Motor neuron (in vitro differentiated cells): ENCODE measurements around the gene OR51G1. TPM values are rescaled to one million over a fixed set of nuclear protein-coding genes. Genes with fewer than 3 reads are reported as not detected.
"Not testable (repeated sequence)": the region's sequence is repeated elsewhere in the genome, so short reads cannot be mapped to it uniquely, and the experiment has no call there.

Source experiments
- ATAC-seq, 8 experiments: fragments of 200-7000 bp; cut with Tn5 transposase; replicated peaks in 6 of 8; 2 replicates each; pipeline ENCODE4 v1.8.0; 2021; ENCODE audit warnings: mild to moderate bottlenecking in 8 of 8, moderate library complexity in 8 of 8
- H3K27ac ChIP-seq, 2 donors: fragments of 250-450 bp; sonication (Bioruptor Pico); 2 replicates each; pipeline ENCODE4 v1.9.0; 2021; ENCODE audit warnings: antibody characterized with exemption in 2 of 2, mild to moderate bottlenecking in 2 of 2, moderate library complexity in 1 of 2
- H3K4me1 ChIP-seq, 2 donors: fragments of 250-450 bp; sonication (Bioruptor Pico); replicated peaks in 1 of 2; 2 replicates each; pipeline ENCODE4 v1.6.1; 2021; ENCODE audit warnings: antibody characterized with exemption in 2 of 2, mild to moderate bottlenecking in 2 of 2, moderate library complexity in 1 of 2
- H3K4me3 ChIP-seq, 5 donors: fragments of 250-450 bp; sonication (Bioruptor Pico); 2 replicates each; pipeline ENCODE4 v1.9.0; 2021; ENCODE audit warnings: antibody characterized with exemption in 5 of 5, mild to moderate bottlenecking in 5 of 5, moderate library complexity in 4 of 5
- WGBS, 10 experiments: fragments of 450-650 bp; shearing (Covaris generic); methylation state at CpG; one replicate each; pipeline ENCODE4 v1.0.0; 2022; 5-methylcytosine and 5-hydroxymethylcytosine counted together
- in situ Hi-C, 9 experiments: fragments of 400-800 bp; cut with MboI; loops; one replicate each; pipeline ENCODE4 v1.15.0; 2021; ENCODE audit warnings: low sequenced_read_pairs in 9 of 9, low pct_unique_long_range_greater_than_20kb in 2 of 9; ENCODE audit not compliant: unreplicated experiment in 9 of 9
- total RNA-seq, 8 experiments: library from RNA; unstranded; fragments of 300-600 nt; gene quantifications; 2 replicates each; pipeline versions ENCODE4 v1.2.3 to v1.2.4, GENCODE V29; 2022

The OR51G1 gene
- 1 to 10 TPM in 2 of 8 experiments, under 1 TPM in 2, not detected in 4; 0.21 to 1.9 (median 0.89) TPM for total RNA-seq

- H3K4me3 ChIP-seq = no peak within 1 kb of the TSS
- in situ Hi-C loops = no loop called here
- WGBS, 10 experiments = 29 to 78% (median 40%) methylated on average over 1 of the region's 1 CpG; no CpG with 5 or more reads in 7 of the 10 experiments
- ATAC-seq = no peak
- H3K4me1 ChIP-seq = no peaks in the 10 kb centered on the region
- no peak within 1 kb of the TSS for H3K27ac ChIP-seq
Observed at GRCh38 chr11:4924239-4924638, at the start of gene OR51G1. OR51G1 (minus strand) TSS chr11:4924339; CDS start chr11:4924339, 0 bp downstream.

- ATAC-seq = peak in 1 of 8 experiments; percentile 37
- no peaks in the 10 kb centered on the region for H3K4me1 ChIP-seq
- no peak overlapping the region for H3K27ac ChIP-seq
- in situ Hi-C loops = no loop called here
- WGBS, 10 experiments = 0 to 100% (median 60%) methylated on average over 1 of the region's 1 CpG; no CpG with 5 or more reads in 5 of the 10 experiments
- H3K4me3 ChIP-seq = no peak overlapping the region
Observed at GRCh38 chr11:4962816-4963215, 38.7 kb upstream of the OR51G1 start.

GRCh38 chr11:4960877-4961276 is 36.7 kb upstream of the OR51G1 start:
- in situ Hi-C loops = no loop called here
- Histone ChIP-seq H3K27ac (no peak overlapping the region), H3K4me1 (no peaks in the 10 kb centered on the region), H3K4me3 (no peak overlapping the region)
- 37 to 100% (median 75%) methylated on average over 1 to 3 of the region's 3 CpGs; no CpG with 5 or more reads in 2 of the 10 experiments for WGBS, 10 experiments
- peak in 1 of 8 experiments; percentile 25 for ATAC-seq

GRCh38 chr11:4957396-4957795 is 33.3 kb upstream of the OR51G1 start:
- in situ Hi-C loops = no loop called here
- Histone ChIP-seq H3K27ac (no peak overlapping the region), H3K4me1 (no peaks in the 10 kb centered on the region), H3K4me3 (no peak overlapping the region)
- no peak for ATAC-seq
- 0 to 96% (median 71%) methylated on average over 2 to 4 of the region's 4 CpGs for WGBS, 10 experiments

GRCh38 chr11:4955613-4956012 is 31.5 kb upstream of the OR51G1 start, which contains the start of gene OR51A2:
OR51A2 (minus strand) TSS chr11:4955713; CDS start chr11:4955713, 0 bp downstream.
- H3K27ac ChIP-seq, H3K4me3 ChIP-seq, H3K4me1 ChIP-seq, ATAC-seq, in situ Hi-C loops: not testable (repeated sequence)
- 0 to 53% (median 23%) methylated on average over 1 to 2 of the region's 2 CpGs for WGBS, 10 experiments

GRCh38 chr11:4947505-4947904 is 23.4 kb upstream of the OR51G1 start, which contains the start of gene OR51A4:
OR51A4 (minus strand) TSS chr11:4947605; CDS start chr11:4947100, 505 bp downstream.
- no peak for ATAC-seq
- H3K27ac ChIP-seq = no peak within 1 kb of the TSS
- no peak within 1 kb of the TSS for H3K4me3 ChIP-seq
- in situ Hi-C loops = no loop called here
- no peaks in the 10 kb centered on the region for H3K4me1 ChIP-seq

GRCh38 chr11:4936745-4937144 is 12.6 kb upstream of the OR51G1 start:
- in situ Hi-C loops = no loop called here
- no peak for ATAC-seq
- 4 to 100% (median 74%) methylated on average over 1 to 3 of the region's 3 CpGs for WGBS, 10 experiments
- H3K4me1 ChIP-seq = no peaks in the 10 kb centered on the region
- no peak overlapping the region for H3K4me3 ChIP-seq
- H3K27ac ChIP-seq = no peak overlapping the region

- Histone ChIP-seq H3K27ac (no peak overlapping the region), H3K4me1 (no peaks in the 10 kb centered on the region), H3K4me3 (no peak overlapping the region)
- in situ Hi-C loops = no loop called here
- ATAC-seq = no peak
- 25 to 100% (median 69%) methylated on average over 1 to 4 of the region's 4 CpGs; no CpG with 5 or more reads in 1 of the 10 experiments for WGBS, 10 experiments
Observed at GRCh38 chr11:4932751-4933150, 8.6 kb upstream of the OR51G1 start.

GRCh38 chr11:4926608-4927007 is 2.5 kb upstream of the OR51G1 start:
- H3K4me1 ChIP-seq = no peaks in the 10 kb centered on the region
- no peak overlapping the region for H3K4me3 ChIP-seq
- in situ Hi-C loops = no loop called here
- ATAC-seq = peak in 2 of 8 experiments; percentile 78 to 84
- H3K27ac ChIP-seq = no peak overlapping the region

GRCh38 chr11:4922304-4922703 is 1.8 kb downstream of the OR51G1 start:
- ATAC-seq = no peak
- H3K4me1 ChIP-seq = no peaks in the 10 kb centered on the region
- H3K27ac ChIP-seq = no peak overlapping the region
- no peak overlapping the region for H3K4me3 ChIP-seq
- WGBS, 10 experiments = 0 to 71% (median 41%) methylated on average over 1 of the region's 1 CpG; no CpG with 5 or more reads in 4 of the 10 experiments
- in situ Hi-C loops = no loop called here

GRCh38 chr11:4921796-4922195 is 2.3 kb downstream of the OR51G1 start:
- WGBS, 10 experiments = 0 to 100% (median 63%) methylated on average over 1 of the region's 1 CpG; no CpG with 5 or more reads in 2 of the 10 experiments
- peak in 1 of 8 experiments; percentile 37 for ATAC-seq
- no peak overlapping the region for H3K4me3 ChIP-seq
- H3K4me1 ChIP-seq = no peaks in the 10 kb centered on the region
- H3K27ac ChIP-seq = no peak overlapping the region
- in situ Hi-C loops = no loop called here

GRCh38 chr11:4919250-4919649 is 4.9 kb downstream of the OR51G1 start, which contains the start of gene OR51G2:
OR51G2 (minus strand) TSS chr11:4919350; CDS start chr11:4915663, 3,687 bp downstream.
- H3K4me1 ChIP-seq = no peaks in the 10 kb centered on the region
- in situ Hi-C loops = loop anchor here in 1 of 9 experiments (10.0 kb wide), 1 partner anchor 56 kb away; no protein-coding TSS in a partner anchor
- no peak within 1 kb of the TSS for H3K4me3 ChIP-seq
- 0 to 92% (median 74%) methylated on average over 2 to 4 of the region's 4 CpGs; no CpG with 5 or more reads in 3 of the 10 experiments for WGBS, 10 experiments
- H3K27ac ChIP-seq = no peak within 1 kb of the TSS
- no peak for ATAC-seq

- H3K4me1 ChIP-seq = no peaks in the 10 kb centered on the region
- no peak for ATAC-seq
- in situ Hi-C loops = loop anchor here in 1 of 9 experiments (10.0 kb wide), 1 partner anchor 58 kb away; no protein-coding TSS in a partner anchor
- H3K27ac ChIP-seq = no peak overlapping the region
- H3K4me3 ChIP-seq = no peak overlapping the region
Observed at GRCh38 chr11:4916581-4916980, 7.6 kb downstream of the OR51G1 start.

GRCh38 chr11:4903484-4903883 is 20.7 kb downstream of the OR51G1 start, which contains the start of gene OR51A7:
OR51A7 (plus strand) TSS chr11:4903783; CDS start chr11:4907370, 3,587 bp downstream.
- in situ Hi-C loops = no loop called here
- ATAC-seq = no peak
- H3K27ac ChIP-seq = no peak within 1 kb of the TSS
- no peaks in the 10 kb centered on the region for H3K4me1 ChIP-seq
- no peak within 1 kb of the TSS for H3K4me3 ChIP-seq
